Smooth muscle cell (in vitro differentiated cells): Measurements from ENCODE around the gene LCE2B. TPM values are rescaled to one million over a fixed set of nuclear protein-coding genes. Genes with fewer than 3 reads are reported as not detected.

Experiments used
- DNase-seq: peaks from one replicate; lab custom pipeline; 2025; ENCODE audit not compliant: unreplicated experiment; lab: John Stamatoyannopoulos, UW
- H2AFZ ChIP-seq: fragments of 200-600 bp; sonication (generic); 2 replicates; pipeline ENCODE4 v1.6.0; 2016; ENCODE audit warnings: antibody characterized with exemption, low read depth, mild to moderate bottlenecking
- H3F3A ChIP-seq: fragments of 200-600 bp; sonication (generic); 2 replicates; pipeline ENCODE4 v1.6.0; 2017; ENCODE audit warnings: antibody characterized with exemption, low read depth
- H3K27ac ChIP-seq: fragments of 200-600 bp; sonication (generic); 2 replicates; pipeline ENCODE4 v1.5.1; 2016; ENCODE audit warnings: low read depth, mild to moderate bottlenecking
- H3K27me3 ChIP-seq: fragments of 200-600 bp; sonication (generic); 2 replicates; pipeline ENCODE4 v1.6.1; 2016; ENCODE audit warnings: low read depth, mild to moderate bottlenecking
- H3K36me3 ChIP-seq: fragments of 200-600 bp; sonication (generic); 2 replicates; pipeline ENCODE4 v1.5.1; 2016; ENCODE audit warnings: low read depth
- H3K4me1 ChIP-seq: fragments of 200-600 bp; sonication (generic); 2 replicates; pipeline ENCODE4 v1.5.1; 2016; ENCODE audit warnings: low read depth
- H3K4me2 ChIP-seq: fragments of 200-600 bp; sonication (generic); 2 replicates; pipeline ENCODE4 v1.6.0; 2016; ENCODE audit warnings: mild to moderate bottlenecking
- H3K4me3 ChIP-seq: fragments of 200-600 bp; sonication (generic); 2 replicates; pipeline ENCODE4 v1.5.1; 2016; ENCODE audit warnings: mild to moderate bottlenecking
- H3K79me2 ChIP-seq: fragments of 200-600 bp; sonication (generic); 2 replicates; pipeline ENCODE4 v1.6.0; 2016; ENCODE audit warnings: low read depth, mild to moderate bottlenecking
- H3K9ac ChIP-seq: fragments of 200-600 bp; sonication (generic); 2 replicates; pipeline ENCODE4 v1.6.0; 2016; ENCODE audit warnings: low read depth
- H3K9me3 ChIP-seq: fragments of 200-600 bp; sonication (generic); replicated peaks from 2 replicates; pipeline ENCODE4 v1.5.1; 2016; ENCODE audit warnings: low read depth
- H4K20me1 ChIP-seq: fragments of 200-600 bp; sonication (generic); 2 replicates; pipeline ENCODE4 v1.6.0; 2016; ENCODE audit warnings: low read depth
- CTCF ChIP-seq: fragments of 200-600 bp; sonication (generic); IDR thresholded peaks from 2 replicates; pipeline ENCODE4 v1.5.1; 2017; ENCODE audit warnings: borderline replicate concordance, mild to moderate bottlenecking, antibody characterized with exemption; ENCODE audit not compliant: insufficient read depth, poor library complexity, severe bottlenecking
- WGBS: methylation state at CpG from one replicate; pipeline ENCODE4 v1.1.7; 2016; ENCODE audit warnings: low lambda C conversion rate; 5-methylcytosine and 5-hydroxymethylcytosine counted together
- polyA plus RNA-seq: library from polyadenylated mRNA; unstranded; fragments of >200 nt; fragmentation: Nextera tagmentation; extraction: Ambion mirVana; gene quantifications from 2 replicates; pipeline ENCODE4 v1.2.1, GENCODE V29; 2016
- total RNA-seq: library from RNA; depleted of rRNA; stranded (reverse); fragments of >200 nt; gene quantifications from 2 replicates; pipeline ENCODE4 v1.2.3, GENCODE V29; 2014

LCE2B gene
- total and polyA plus RNA-seq, 2 experiments from 2014 or later, result not detected

- Histone ChIP-seq H3K4me3 (no peak overlapping the region), H4K20me1 (no peaks in the 10 kb centered on the region), H3K4me1 (no peaks in the 10 kb centered on the region), H3K9me3 (peaks cover 3% of the 10 kb centered on the region), H3K9ac (no peak overlapping the region), H2AFZ (no peak overlapping the region), H3K27ac (no peak overlapping the region), H3F3A (no peaks in the 10 kb centered on the region), H3K27me3 (no peaks in the 10 kb centered on the region), H3K79me2 (no peaks in the 10 kb centered on the region), H3K4me2 (no peak overlapping the region), H3K36me3 (no peaks in the 10 kb centered on the region)
- DNase-seq, result no peak
- TF ChIP-seq CTCF, result no peak
These were observed 32.3 kb downstream of the LCE2B start for GRCh38 chr1:152718238-152718637.

GRCh38 chr1:152725261-152725660 lies 39.3 kb downstream of the LCE2B start:
- no peak for DNase-seq
- no peak for TF ChIP-seq CTCF
- H3K27ac ChIP-seq, result no peak overlapping the region
- H4K20me1 ChIP-seq, result no peaks in the 10 kb centered on the region
- no peak overlapping the region for H3K4me3 ChIP-seq
- no peaks in the 10 kb centered on the region for H3K9me3 ChIP-seq
- no peaks in the 10 kb centered on the region for H3K36me3 ChIP-seq
- no peaks in the 10 kb centered on the region for H3K79me2 ChIP-seq
- no peaks in the 10 kb centered on the region for H3K27me3 ChIP-seq
- H2AFZ ChIP-seq, result no peak overlapping the region
- no peaks in the 10 kb centered on the region for H3K4me1 ChIP-seq
- no peak overlapping the region for H3K4me2 ChIP-seq
- H3K9ac ChIP-seq, result no peak overlapping the region
- H3F3A ChIP-seq, result no peaks in the 10 kb centered on the region

- no peaks in the 10 kb centered on the region for H4K20me1 ChIP-seq
- no peak overlapping the region for H3K27ac ChIP-seq
- no peaks in the 10 kb centered on the region for H3K27me3 ChIP-seq
- no peaks in the 10 kb centered on the region for H3K79me2 ChIP-seq
- TF ChIP-seq CTCF, result no peak
- H3K9me3 ChIP-seq, result no peaks in the 10 kb centered on the region
- no peak overlapping the region for H3K4me3 ChIP-seq
- H3K36me3 ChIP-seq, result no peaks in the 10 kb centered on the region
- 76% methylated on average over 1 of the region's 1 CpG for WGBS
- H3K4me1 ChIP-seq, result no peaks in the 10 kb centered on the region
- H3K9ac ChIP-seq, result no peak overlapping the region
- no peak for DNase-seq
- no peaks in the 10 kb centered on the region for H3F3A ChIP-seq
- no peak overlapping the region for H2AFZ ChIP-seq
- H3K4me2 ChIP-seq, result no peak overlapping the region
These were observed 43.1 kb downstream of the LCE2B start for GRCh38 chr1:152728986-152729385.

GRCh38 chr1:152735648-152736047 lies 49.7 kb downstream of the LCE2B start:
- no peaks in the 10 kb centered on the region for H3K79me2 ChIP-seq
- H2AFZ ChIP-seq, result no peak overlapping the region
- no peak for DNase-seq
- 35% methylated on average over 1 of the region's 1 CpG for WGBS
- no peaks in the 10 kb centered on the region for H3K36me3 ChIP-seq
- no peak for TF ChIP-seq CTCF
- no peak overlapping the region for H3K27ac ChIP-seq
- no peaks in the 10 kb centered on the region for H3F3A ChIP-seq
- no peaks in the 10 kb centered on the region for H3K27me3 ChIP-seq
- no peak overlapping the region for H3K4me3 ChIP-seq
- H3K4me2 ChIP-seq, result no peak overlapping the region
- H4K20me1 ChIP-seq, result no peaks in the 10 kb centered on the region
- no peak overlapping the region for H3K9ac ChIP-seq
- H3K9me3 ChIP-seq, result peaks cover 6% of the 10 kb centered on the region
- H3K4me1 ChIP-seq, result no peaks in the 10 kb centered on the region

Other genes with a start within 250 kb of the LCE2B start
- not detected in 2 replicates for gene LCE5A, start 175.3 kb upstream of the LCE2B start, total RNA-seq
- gene LCE5A, start 175.3 kb upstream of the LCE2B start, polyA plus RNA-seq, result not detected in 2 replicates
- not detected in 2 replicates for gene CRCT1, start 171.6 kb upstream of the LCE2B start, total RNA-seq
- not detected in 2 replicates for gene CRCT1, start 171.6 kb upstream of the LCE2B start, polyA plus RNA-seq
- not detected in 2 replicates for gene LCE3E, start 119.3 kb upstream of the LCE2B start, total RNA-seq
- gene LCE3E, start 119.3 kb upstream of the LCE2B start, polyA plus RNA-seq, result not detected in 2 replicates
- gene LCE3D, start 105.6 kb upstream of the LCE2B start, total RNA-seq, result not detected in 2 replicates
- not detected in 2 replicates for gene LCE3D, start 105.6 kb upstream of the LCE2B start, polyA plus RNA-seq
- gene LCE3C, start 85.9 kb upstream of the LCE2B start, total RNA-seq, result not detected in 2 replicates
- not detected in 2 replicates for gene LCE3C, start 85.9 kb upstream of the LCE2B start, polyA plus RNA-seq
- gene LCE3B, start 72.3 kb upstream of the LCE2B start, total RNA-seq, result not detected in 2 replicates
- gene LCE3B, start 72.3 kb upstream of the LCE2B start, polyA plus RNA-seq, result not detected in 2 replicates
- not detected in 2 replicates for gene LCE3A, start 63.0 kb upstream of the LCE2B start, total RNA-seq
- gene LCE3A, start 63.0 kb upstream of the LCE2B start, polyA plus RNA-seq, result not detected in 2 replicates
- not detected in 2 replicates for gene LCE2D, start 22.7 kb upstream of the LCE2B start, total RNA-seq
- gene LCE2D, start 22.7 kb upstream of the LCE2B start, polyA plus RNA-seq, result not detected in 2 replicates
- gene LCE2C, start 10.8 kb upstream of the LCE2B start, total RNA-seq, result not detected in 2 replicates
- gene LCE2C, start 10.8 kb upstream of the LCE2B start, polyA plus RNA-seq, result not detected in 2 replicates
- gene LCE2A, start 12.2 kb downstream of the LCE2B start, total RNA-seq, result not detected in 2 replicates
- not detected in 2 replicates for gene LCE2A, start 12.2 kb downstream of the LCE2B start, polyA plus RNA-seq
- gene LCE4A, start 22.0 kb downstream of the LCE2B start, total RNA-seq, result not detected in 2 replicates
- gene LCE4A, start 22.0 kb downstream of the LCE2B start, polyA plus RNA-seq, result not detected in 2 replicates
- not detected in 2 replicates for gene KPRP, start 71.9 kb downstream of the LCE2B start, total RNA-seq
- gene KPRP, start 71.9 kb downstream of the LCE2B start, polyA plus RNA-seq, result not detected in 2 replicates
- gene LCE1F, start 89.0 kb downstream of the LCE2B start, total RNA-seq, result not detected in 2 replicates
- not detected in 2 replicates for gene LCE1F, start 89.0 kb downstream of the LCE2B start, polyA plus RNA-seq
- gene LCE1E, start 100.1 kb downstream of the LCE2B start, total RNA-seq, result not detected in 2 replicates
- gene LCE1E, start 100.1 kb downstream of the LCE2B start, polyA plus RNA-seq, result not detected in 2 replicates
- gene LCE1D, start 110.6 kb downstream of the LCE2B start, total RNA-seq, result not detected in 2 replicates
- not detected in 2 replicates for gene LCE1D, start 110.6 kb downstream of the LCE2B start, polyA plus RNA-seq
- not detected in 2 replicates for gene LCE1C, start 120.5 kb downstream of the LCE2B start, total RNA-seq
- not detected in 2 replicates for gene LCE1C, start 120.5 kb downstream of the LCE2B start, polyA plus RNA-seq
- gene LCE1B, start 125.8 kb downstream of the LCE2B start, total RNA-seq, result not detected in 2 replicates
- not detected in 2 replicates for gene LCE1B, start 125.8 kb downstream of the LCE2B start, polyA plus RNA-seq
- not detected in 2 replicates for gene LCE1A, start 141.3 kb downstream of the LCE2B start, total RNA-seq
- not detected in 2 replicates for gene LCE1A, start 141.3 kb downstream of the LCE2B start, polyA plus RNA-seq
- not detected in 2 replicates for gene LCE6A, start 156.7 kb downstream of the LCE2B start, total RNA-seq
- gene LCE6A, start 156.7 kb downstream of the LCE2B start, polyA plus RNA-seq, result not detected in 2 replicates
- not detected in 2 replicates for gene LCE7A, start 173.9 kb downstream of the LCE2B start, total RNA-seq
- not detected in 2 replicates for gene LCE7A, start 173.9 kb downstream of the LCE2B start, polyA plus RNA-seq
- not detected in 2 replicates for gene SMCP, start 192.2 kb downstream of the LCE2B start, total RNA-seq
- not detected in 2 replicates for gene SMCP, start 192.2 kb downstream of the LCE2B start, polyA plus RNA-seq
- gene IVL, start 222.4 kb downstream of the LCE2B start, total RNA-seq, result 0.67 and 0.94 TPM in 2 replicates
- gene IVL, start 222.4 kb downstream of the LCE2B start, polyA plus RNA-seq, result 0.45 and 0.47 TPM in 2 replicates